Femur (tissue), 1 donor: Measurements from ENCODE around the gene OBP2A.
"Not testable (repeated sequence)": the region's sequence is repeated elsewhere in the genome, so short reads cannot be mapped to it uniquely, and the experiment has no call there.

Experiments
- DNase-seq: peaks from one replicate; pipeline ENCODE4 v3.0.0-alpha.2; 2017

The OBP2A gene

GRCh38 chr9:135526730-135527571 is 19.0 kb upstream of the OBP2A start:
- peak; percentile 16 for DNase-seq

DNA sequence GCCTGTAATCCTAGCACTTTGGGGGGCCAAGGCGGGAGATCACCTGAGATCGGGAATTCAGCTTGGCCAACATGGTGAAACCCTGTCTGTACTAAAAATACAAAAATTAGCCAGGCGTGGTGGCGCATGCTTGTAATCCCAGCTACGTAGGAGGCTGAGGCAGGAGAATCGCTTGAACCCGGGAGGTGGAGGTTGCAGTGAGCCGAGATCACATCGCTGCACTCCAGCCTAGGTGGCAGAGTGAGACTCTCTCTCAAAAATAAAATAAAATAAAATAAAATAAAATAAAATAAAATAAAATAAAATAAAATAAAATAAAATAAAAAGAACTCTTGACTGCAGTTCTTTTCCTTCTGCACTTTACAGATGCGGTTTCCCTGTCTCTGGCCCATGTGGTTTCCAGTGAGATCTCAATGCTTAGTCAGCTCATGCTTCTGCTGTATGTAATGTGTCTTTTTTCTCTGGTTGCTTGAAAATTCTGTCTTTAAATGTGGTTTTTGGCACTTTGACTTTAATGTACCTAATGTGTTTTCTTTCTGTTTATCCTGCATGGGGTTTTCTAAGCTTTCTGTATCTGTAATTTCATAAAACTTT is 17.0 kb upstream of the OBP2A start:
- not testable (repeated sequence) for DNase-seq

GRCh38 chr9:135530146-135530545 is 15.8 kb upstream of the OBP2A start:
- no peak for DNase-seq

- no peak for DNase-seq
These were observed 14.8 kb upstream of the OBP2A start for GRCh38 chr9:135531096-135531495.

- peak; percentile 17 for DNase-seq
These were observed 12.8 kb upstream of the OBP2A start for GRCh38 chr9:135533113-135533512.

DNA sequence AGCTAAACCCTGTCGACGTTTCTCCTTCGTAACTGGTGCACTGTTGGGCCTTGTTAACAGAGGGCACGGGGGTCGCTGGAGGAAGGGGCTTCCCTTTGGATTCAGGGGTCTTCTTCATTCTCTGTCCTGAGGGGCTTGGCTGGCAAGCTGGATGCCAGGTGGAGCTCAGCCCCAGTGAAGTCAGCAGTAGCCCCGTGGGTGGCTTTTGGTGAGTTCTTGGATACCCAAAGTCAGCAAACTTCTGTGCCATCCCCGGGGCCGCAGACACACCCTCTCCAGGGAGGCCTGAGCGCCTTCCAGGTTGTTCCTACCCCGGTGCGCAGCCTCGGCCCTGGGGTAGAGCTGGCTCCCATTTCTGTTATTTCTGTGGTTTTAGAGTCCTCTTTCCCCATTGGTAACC is 12.3 kb upstream of the OBP2A start:
- DNase-seq: no peak

DNA sequence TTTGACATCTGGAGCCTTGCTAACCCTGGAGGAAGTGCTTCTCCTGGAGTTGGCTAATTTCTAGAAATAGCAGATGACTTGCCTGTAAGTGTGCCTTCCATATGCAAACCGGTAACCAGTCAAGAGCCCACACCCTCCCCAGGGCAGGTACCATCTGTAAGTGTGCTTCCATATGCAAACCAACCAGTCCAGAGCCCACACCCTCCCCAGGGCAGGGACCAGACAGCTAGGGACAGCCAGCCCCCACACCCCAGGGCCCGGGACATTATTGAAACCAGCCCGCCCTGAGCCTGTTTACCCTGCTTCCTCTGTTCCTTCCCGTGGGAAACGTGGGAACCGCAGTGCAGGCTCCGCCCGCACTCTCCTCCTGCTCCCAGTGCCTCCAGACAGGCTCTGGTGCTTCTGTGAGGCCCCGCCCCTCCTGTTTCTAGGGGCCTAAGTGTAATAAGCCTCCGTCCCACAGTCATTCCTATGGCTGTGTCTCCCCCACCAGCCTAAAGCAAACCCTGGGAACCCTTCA is 11.7 kb upstream of the OBP2A start:
- DNase-seq: not testable (repeated sequence)

DNA sequence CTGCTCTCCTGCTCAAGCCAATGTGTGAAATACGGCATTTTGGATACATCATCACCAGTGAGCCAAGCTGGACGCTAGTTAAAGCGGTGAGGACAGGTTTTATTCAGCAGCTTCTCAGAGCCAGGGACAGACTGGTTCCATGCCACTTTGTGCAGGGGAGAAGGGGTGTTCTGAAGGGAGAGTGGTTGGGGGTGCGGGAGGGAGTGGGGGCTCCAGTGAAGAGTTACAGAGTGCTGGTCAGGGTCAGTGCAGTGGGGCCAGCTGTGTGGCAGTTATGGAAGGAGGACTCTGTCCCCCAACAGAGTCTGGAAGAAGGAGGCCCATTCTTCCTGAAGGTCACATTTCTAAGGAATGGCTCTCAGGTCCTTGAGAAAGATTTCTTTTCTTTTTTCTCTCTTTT is 11.1 kb upstream of the OBP2A start:
- not testable (repeated sequence) for DNase-seq

DNA sequence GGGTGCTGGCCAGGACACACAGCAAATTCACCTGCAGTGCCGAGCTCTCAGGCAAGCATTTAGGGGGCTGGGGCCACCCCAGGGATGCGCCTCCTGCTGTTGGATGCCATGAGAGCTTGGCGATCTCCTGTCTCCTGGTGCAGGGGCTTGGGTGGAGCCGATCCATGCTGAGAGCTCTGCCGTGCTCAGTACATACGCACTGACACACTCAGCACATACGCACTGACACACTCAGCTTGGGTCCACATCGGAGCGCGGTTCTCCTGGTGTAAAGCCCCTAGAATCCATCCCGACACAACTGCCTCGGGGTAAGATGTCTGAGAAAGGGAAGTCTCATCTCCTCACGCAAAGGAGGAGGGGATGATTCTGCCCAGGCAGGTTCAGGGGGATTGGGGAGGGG is 10.3 kb upstream of the OBP2A start:
- DNase-seq: not testable (repeated sequence)

DNA sequence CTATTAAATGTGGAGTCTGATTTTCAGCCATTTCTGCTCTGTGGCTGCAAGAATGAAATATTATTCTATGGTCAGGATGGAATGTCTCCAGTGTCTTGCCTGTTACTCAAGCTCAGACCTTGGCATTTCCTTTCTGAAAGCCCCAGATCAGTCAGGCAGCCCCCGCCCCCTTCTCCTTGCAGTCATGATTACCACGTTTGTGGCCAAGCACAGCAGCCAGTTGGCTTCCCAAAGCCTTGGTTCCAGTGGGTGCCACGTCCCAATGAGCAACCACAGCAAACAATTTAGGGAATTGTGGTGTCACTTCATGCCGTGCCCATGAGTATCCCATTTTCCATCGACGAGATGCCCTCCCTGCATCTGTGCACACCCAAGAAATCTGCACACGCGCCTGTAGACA is 9.7 kb upstream of the OBP2A start:
- DNase-seq: peak; percentile 79

DNA sequence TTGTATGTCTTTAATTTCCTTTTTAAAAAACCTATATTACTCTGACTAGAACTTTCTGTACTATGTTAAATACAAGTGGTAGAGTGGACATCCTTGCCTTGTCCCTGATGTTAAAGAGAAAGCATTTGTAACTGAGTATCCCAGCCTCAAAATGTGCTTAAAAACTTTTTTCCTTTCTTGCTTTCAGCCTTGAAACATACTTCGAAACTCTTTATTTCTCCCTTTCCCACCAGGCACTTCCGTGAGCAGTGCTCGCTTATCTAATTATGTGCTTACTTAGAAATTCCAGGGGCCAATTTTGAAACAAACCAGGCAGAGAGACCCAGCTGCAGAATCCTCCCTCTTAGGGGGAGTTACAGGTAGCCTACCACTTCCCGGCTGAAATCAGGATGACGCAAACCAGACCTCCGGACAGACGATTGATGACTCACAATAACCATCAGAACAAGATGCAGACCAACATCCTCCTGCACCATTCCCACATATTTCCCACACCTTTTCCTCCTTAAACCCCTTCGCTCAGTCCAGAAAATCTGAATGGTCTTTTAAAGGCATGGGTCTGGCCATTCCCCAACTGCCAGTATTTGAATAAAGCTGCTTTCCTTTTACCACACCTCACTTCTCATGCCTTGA is 2.5 kb upstream of the OBP2A start:
- DNase-seq: not testable (repeated sequence)

DNA sequence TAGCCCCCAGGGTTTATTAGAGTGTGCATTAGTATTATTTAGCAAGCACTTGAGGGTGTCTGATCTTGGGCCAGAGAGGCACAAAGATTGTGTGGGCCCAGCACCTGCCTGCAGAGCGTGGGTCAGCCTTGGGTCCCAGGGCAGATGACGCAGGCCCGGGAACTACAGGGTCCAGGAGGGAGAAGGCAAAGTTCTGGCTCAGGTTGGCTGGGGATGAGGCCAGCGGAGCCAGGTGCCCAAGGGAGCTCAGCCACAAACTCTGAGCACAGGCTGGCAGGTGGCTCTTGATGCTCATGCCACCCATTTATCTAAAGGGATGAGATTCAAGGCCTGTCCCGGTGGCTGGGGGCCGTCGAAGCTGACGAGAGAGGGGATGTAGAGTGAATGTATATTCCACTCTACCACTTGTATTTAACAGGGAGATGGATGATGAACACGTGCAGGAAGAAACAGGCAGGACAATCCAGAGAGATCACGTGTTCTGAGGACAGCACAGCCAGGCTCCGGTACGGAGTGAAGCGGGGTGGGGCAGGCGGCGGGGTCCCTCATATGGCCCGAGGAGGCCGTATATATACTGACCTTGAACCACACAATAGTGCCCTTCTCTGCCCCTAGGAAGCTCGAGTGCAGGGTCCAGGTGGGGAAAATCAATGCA is 818 bp upstream of the OBP2A start:
- no peak for DNase-seq

DNA sequence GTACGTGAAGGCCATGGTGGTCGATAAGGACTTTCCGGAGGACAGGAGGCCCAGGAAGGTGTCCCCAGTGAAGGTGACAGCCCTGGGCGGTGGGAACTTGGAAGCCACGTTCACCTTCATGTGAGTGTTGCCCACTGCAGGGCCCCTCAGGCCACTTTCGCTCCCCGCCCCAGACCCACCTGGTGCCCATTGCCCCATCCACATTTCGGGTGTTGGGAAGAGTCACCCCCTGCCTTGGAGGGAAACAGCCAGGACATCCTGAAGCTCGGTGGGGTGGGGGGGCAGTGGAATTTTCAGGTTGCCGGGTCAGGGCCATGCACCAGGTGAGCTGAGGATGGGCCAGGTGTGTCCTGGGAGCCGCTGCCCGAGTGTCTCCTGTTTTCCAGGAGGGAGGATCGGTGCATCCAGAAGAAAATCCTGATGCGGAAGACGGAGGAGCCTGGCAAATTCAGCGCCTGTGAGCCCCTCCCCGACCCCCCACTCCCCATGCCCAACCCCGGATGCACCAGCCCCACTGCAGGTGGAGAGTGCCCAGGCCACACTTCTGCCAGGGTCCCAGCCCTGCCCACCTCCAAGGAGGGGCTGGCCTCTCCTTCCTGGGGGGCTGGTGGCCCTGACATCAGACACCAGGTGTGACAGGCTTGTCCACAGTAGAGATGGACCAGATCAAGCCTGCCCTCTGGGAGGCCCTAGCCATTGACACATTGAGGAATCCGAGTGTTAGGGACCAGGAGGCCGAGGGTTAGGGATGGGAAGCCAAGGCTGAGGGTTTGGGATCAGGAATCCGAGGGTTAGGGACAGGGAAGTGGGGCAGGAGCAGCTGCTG is 1.1 kb downstream of the OBP2A start:
- DNase-seq: not testable (repeated sequence)

DNA sequence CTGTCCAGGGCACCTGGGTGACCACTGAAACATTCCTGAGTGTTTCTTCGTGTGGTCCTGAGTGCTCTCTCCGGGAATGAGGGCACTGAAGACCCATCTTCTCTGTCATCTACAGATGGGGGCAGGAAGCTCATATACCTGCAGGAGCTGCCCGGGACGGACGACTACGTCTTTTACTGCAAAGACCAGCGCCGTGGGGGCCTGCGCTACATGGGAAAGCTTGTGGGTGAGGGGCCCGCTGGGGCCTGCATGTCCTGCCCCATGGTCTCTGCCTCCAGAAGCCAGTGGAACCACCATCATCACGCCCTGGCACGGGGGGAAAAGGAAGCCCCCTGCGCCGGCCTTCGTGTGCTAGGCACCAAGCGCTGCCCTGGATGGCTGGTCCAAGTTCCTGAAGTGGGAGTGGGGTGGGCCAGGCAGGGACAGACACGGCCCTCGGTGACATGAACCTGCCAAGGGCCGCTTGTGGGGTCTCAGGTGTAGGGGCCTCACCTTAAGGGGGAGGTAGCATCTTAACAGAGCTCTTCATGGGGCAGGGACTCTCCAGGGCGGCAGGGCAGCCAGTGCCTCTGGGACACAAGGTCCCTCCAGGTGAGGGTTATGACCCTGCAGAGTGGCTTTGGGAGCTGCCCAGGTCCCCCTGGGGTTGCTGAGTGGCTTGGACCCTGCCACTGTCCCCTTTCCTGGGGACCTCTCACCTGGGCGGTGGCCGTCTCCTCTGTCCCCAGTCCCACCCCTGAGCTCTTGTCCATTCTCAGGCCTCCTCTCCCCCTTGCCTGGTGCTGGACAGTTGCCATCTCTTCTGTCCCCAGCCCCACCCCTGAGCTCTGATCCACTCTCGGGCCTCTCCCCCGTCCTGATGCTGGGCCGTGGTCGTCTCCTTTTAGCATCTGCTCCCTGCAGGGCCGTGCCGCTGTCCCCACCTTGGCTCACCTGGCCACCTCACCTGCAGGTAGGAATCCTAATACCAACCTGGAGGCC is 2.1 kb downstream of the OBP2A start:
- DNase-seq: no peak

DNA sequence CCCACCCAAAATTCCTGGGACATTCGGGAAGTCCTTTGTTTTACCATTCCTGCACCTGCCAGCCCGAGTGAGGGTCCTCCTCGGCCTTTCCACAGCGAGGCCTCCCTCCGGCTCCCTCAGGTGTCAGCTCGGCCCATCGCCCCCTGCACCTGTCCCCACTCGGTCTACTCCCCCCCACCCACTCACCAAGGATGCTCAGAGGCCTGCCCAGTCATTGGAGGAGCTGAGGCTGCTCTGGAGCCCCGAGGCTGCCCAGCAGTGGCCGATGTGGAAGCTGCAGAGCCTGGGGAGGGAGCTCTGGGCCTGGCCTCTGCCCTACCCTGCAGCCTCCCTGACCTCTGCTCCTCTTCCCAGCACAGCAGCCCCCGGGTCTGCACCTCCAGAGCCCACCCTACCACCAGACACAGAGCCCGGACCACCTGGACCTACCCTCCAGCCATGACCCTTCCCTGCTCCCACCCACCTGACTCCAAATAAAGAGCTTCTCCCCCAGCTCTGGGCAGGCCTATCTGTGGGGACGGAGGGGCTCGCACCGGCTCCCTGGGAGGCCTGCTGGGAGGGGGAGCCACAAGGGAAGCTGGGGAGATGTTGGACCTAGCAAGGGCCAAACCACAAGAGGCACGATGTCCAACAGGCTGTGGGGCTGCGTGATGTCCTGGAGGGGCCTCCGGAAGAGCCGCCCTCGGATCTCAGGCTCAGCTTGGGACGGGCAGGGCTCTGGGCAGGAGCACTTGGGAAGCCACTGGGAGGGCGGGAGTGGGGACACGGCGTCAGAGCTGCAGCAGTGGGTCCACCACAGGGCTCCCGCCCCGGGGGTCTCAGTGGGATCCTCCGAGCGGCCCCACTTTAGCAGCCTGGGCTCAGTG is 3.8 kb downstream of the OBP2A start:
- peak; percentile 8 for DNase-seq

- peak; percentile 23 for DNase-seq
These were observed 4.5 kb downstream of the OBP2A start for GRCh38 chr9:135550344-135550918.

DNA sequence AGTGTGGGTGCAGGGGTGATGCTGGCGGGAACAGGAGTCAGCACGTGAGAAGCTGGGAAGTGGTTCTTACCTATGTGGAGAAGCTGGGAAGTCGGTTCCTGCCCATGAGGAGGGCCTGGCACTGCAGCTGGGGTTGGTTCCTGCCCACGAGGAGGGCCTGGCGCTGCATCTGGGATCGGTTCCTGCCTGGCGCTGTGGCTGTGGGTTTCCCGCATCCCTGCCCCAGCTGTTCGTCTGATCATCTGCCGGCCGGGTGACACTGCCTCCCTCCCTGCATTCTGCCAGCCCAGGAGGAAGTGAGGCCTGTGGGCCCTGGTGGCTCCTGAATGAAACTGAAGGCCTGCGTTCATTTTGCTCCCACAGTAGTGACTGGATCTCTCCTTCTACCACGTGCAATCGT is 5.1 kb downstream of the OBP2A start:
- peak; percentile 16 for DNase-seq

DNA sequence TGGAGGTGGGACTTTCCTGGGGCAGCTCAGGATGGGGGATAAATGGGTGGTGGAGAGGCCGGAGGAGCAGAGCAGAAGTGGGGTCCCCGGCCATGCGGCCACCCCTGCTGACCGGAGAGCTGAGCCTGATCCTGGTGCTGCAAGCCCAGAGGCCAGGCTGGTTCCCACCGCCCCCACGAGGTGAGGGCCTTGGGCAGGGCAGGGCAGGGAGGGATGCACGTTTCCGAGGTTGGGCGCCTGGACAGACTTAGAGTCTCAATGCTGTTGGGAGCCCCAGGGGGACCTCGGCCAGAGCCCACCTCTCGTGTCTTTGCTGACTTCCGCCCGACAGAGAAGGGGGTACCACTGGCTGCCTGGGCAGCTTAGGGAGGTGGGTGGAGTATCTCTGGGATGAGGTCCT is 5.5 kb downstream of the OBP2A start:
- DNase-seq: no peak

- no peak for DNase-seq
These were observed 6.2 kb downstream of the OBP2A start for GRCh38 chr9:135552021-135552697.
